HEK293T (cell line): Measurements from ENCODE around the gene EDN2.

ENCODE experiments used
- CTCF ChIA-PET: fragments of 350-600 bp; formaldehyde crosslinking; extraction: SDS; loops from one replicate; lab custom pipeline; 2021; ENCODE audit warnings: antibody characterized with exemption, inconsistent platforms; lab: Yijun Ruan, JAX
- POLR2A ChIA-PET: fragments of 350-600 bp; formaldehyde crosslinking; extraction: SDS; loops from one replicate; lab custom pipeline; 2020; ENCODE audit warnings: antibody characterized with exemption, inconsistent platforms; lab: Yijun Ruan, JAX
- DNase-seq: peaks from one replicate; pipeline ENCODE4 v3.0.0; 2012; ENCODE audit warnings: mixed read lengths; ENCODE audit errors: extremely low spot score
- ARNT ChIP-seq: fragments of 450-650 bp; IDR thresholded peaks from 2 replicates; pipeline ENCODE4 v1.6.1; 2017; ENCODE audit warnings: mild to moderate bottlenecking
- BHLHE40 ChIP-seq: fragments of 450-650 bp; IDR thresholded peaks from 2 replicates; pipeline ENCODE4 v1.6.1; 2016; ENCODE audit warnings: mild to moderate bottlenecking, moderate library complexity, borderline replicate concordance
- CTBP1 ChIP-seq: fragments of 450-650 bp; IDR thresholded peaks from 2 replicates; pipeline ENCODE4 v1.6.1; 2016; ENCODE audit warnings: borderline replicate concordance
- ELF4 ChIP-seq: fragments of 450-650 bp; IDR thresholded peaks from 2 replicates; pipeline ENCODE4 v1.6.1; 2017; ENCODE audit warnings: antibody characterized with exemption
- FOXA1 ChIP-seq: fragments of 450-650 bp; IDR thresholded peaks from 2 replicates; pipeline ENCODE4 v1.6.1; 2016; ENCODE audit warnings: mild to moderate bottlenecking
- FOXK2 ChIP-seq: fragments of 450-650 bp; IDR thresholded peaks from 2 replicates; pipeline ENCODE4 v1.6.1; 2016; ENCODE audit warnings: mild to moderate bottlenecking
- FOXM1 ChIP-seq: fragments of 450-650 bp; IDR thresholded peaks from 2 replicates; pipeline ENCODE4 v1.6.1; 2017; ENCODE audit warnings: mild to moderate bottlenecking, borderline replicate concordance
- HDGF ChIP-seq: fragments of 450-650 bp; IDR thresholded peaks from 2 replicates; pipeline ENCODE4 v1.6.1; 2017; ENCODE audit warnings: antibody characterized with exemption, borderline replicate concordance
- L3MBTL2 ChIP-seq: fragments of 450-650 bp; conservative IDR thresholded peaks from 2 replicates; pipeline ENCODE4 v1.6.1; 2016; ENCODE audit warnings: mild to moderate bottlenecking
- LEF1 ChIP-seq: fragments of 450-650 bp; IDR thresholded peaks from 2 replicates; pipeline ENCODE4 v1.6.1; 2017; ENCODE audit warnings: mild to moderate bottlenecking, borderline replicate concordance
- NFRKB ChIP-seq: fragments of 450-650 bp; IDR thresholded peaks from 2 replicates; pipeline ENCODE4 v1.6.1; 2016; ENCODE audit warnings: mild to moderate bottlenecking, moderate library complexity
- SP1 ChIP-seq: fragments of 450-650 bp; IDR thresholded peaks from 2 replicates; pipeline ENCODE4 v1.6.1; 2017
- SUZ12 ChIP-seq: fragments of 450-650 bp; IDR thresholded peaks from 2 replicates; pipeline ENCODE4 v1.6.1; 2016; ENCODE audit warnings: mild to moderate bottlenecking
- TARDBP ChIP-seq: fragments of 450-650 bp; IDR thresholded peaks from 2 replicates; pipeline ENCODE4 v1.6.1; 2016
- ZNF384 ChIP-seq: fragments of 450-650 bp; IDR thresholded peaks from 2 replicates; pipeline ENCODE4 v1.6.1; 2016
- TF ChIP-seq, protein P1 (sequence below): fragments of 450-650 bp; IDR thresholded peaks from 2 replicates; pipeline ENCODE4 v1.6.1; 2016

Gene EDN2

DNA sequence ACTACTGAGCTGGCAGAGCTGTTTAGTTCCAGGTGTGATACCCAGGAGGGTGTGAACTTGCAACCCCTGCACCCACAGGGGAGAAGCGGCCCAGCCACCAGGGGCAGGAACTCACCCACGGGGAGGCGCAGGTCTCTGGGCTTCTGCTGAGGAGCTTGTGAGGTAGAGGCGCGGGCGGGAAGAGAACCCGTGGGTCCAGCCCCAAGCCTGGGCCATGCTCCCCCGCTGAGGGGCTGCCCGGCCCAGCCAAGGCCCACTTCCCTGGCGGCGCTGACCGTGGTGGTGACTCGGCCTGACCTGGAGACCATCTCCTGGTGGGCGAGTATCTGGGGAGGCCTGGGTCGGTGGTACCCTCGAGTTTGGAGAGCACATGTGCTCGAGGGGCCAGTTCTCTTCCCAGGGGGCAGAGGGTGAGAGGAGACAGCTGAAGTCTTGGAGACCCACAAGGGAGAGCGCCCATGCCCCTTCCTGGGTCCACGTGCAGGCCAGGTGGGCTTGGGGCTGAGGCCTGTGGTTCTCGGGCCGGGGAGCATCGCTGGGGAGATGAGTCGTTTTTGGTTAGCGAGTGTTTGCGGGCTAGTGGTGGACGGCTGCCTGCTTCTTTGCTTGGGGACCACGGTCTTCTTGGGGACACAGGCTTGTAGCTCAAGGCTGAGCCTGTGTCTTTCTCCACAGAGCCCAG is 28.4 kb upstream of the EDN2 start:
- ChIA-PET CTCF (interaction anchor here (0.7 to 1.1 kb wide), 4 partner anchors 8 to 66 kb away, joined by 3 to 6 read pairs (median 4); no protein-coding TSS in a partner anchor), POLR2A (interaction anchor here (0.7 kb wide), 1 partner anchor 60 kb away, joined by 3 read pairs; no protein-coding TSS in a partner anchor)
- no peak for DNase-seq
- TF ChIP-seq CTBP1 (no peak), FOXK2 (no peak), TARDBP (no peak), NFRKB (no peak), FOXA1 (no peak), SP1 (no peak), FOXM1 (no peak), LEF1 (no peak), SUZ12 (no peak), HDGF (no peak), ZNF384 (no peak), ELF4 (no peak), ARNT (no peak), L3MBTL2 (no peak), BHLHE40 (no peak)
- TF ChIP-seq, protein P1, sequence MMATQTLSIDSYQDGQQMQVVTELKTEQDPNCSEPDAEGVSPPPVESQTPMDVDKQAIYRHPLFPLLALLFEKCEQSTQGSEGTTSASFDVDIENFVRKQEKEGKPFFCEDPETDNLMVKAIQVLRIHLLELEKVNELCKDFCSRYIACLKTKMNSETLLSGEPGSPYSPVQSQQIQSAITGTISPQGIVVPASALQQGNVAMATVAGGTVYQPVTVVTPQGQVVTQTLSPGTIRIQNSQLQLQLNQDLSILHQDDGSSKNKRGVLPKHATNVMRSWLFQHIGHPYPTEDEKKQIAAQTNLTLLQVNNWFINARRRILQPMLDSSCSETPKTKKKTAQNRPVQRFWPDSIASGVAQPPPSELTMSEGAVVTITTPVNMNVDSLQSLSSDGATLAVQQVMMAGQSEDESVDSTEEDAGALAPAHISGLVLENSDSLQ: no peak

DNA sequence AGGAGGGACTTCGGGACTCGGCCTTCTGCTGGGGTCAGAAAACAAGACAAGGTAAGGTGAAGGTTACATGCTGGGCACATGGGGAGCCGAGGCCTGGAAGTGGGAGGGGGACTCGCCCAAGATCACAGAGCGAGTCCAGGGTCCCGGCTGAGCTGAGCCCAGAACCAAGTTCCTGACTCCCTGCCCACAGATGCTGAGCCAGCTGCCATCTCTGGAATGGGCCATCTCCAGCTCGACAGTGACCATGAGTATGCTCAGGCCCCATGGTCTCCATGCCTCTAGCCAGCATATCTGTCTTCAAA is 26.7 kb upstream of the EDN2 start:
- POLR2A ChIA-PET: no interaction called here
- DNase-seq: no peak
- TF ChIP-seq LEF1 (no peak), FOXK2 (no peak), CTBP1 (no peak), HDGF (no peak), FOXM1 (no peak), ZNF384 (no peak), L3MBTL2 (no peak), NFRKB (no peak), TARDBP (no peak), SP1 (no peak)
- TF ChIP-seq, protein P1: no peak
- CTCF ChIA-PET: interaction anchor here (0.5 kb wide), 1 partner anchor 65 kb away, joined by 3 read pairs; no protein-coding TSS in a partner anchor

- TF ChIP-seq SP1 (no peak), L3MBTL2 (no peak), FOXK2 (no peak), LEF1 (no peak), FOXM1 (no peak), ARNT (no peak), BHLHE40 (no peak), SUZ12 (no peak), NFRKB (no peak), TARDBP (no peak), ELF4 (no peak), HDGF (no peak), CTBP1 (no peak), ZNF384 (no peak), FOXA1 (no peak)
- TF ChIP-seq, protein P1: no peak
- ChIA-PET POLR2A (no interaction called here), CTCF (interaction anchor here (0.5 kb wide), 1 partner anchor 66 kb away, joined by 3 read pairs; no protein-coding TSS in a partner anchor)
- DNase-seq: no peak
Measured at GRCh38 chr1:41510531-41511238, 26.2 kb upstream of the EDN2 start.

DNA sequence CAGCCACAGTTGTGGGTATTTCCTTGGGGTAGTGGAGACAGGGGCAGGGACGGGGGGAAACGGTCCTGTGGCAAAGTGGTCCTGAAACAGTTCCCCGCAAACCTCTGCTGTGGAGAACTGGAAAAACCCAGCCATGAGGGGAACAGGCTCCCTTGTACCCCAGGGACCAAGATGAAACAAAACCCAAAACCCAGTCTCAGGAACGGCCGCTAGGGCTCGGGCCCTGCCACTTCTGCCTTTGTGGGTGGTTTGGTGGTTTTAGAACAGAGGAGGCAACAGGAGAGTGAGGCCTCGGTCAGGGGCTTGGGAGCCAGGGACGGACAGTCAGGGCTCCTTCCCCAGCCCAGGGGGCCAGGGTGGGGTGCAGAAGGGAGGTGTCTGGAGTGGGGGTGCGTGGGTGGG is 24.8 kb upstream of the EDN2 start:
- POLR2A ChIA-PET: no interaction called here
- DNase-seq: no peak
- CTCF ChIA-PET: no interaction called here
- TF ChIP-seq HDGF: no peak
- no peak for TF ChIP-seq CTBP1
- no peak for TF ChIP-seq ZNF384
- no peak for TF ChIP-seq NFRKB
- TF ChIP-seq BHLHE40: no peak
- TF ChIP-seq FOXA1: no peak
- TF ChIP-seq ELF4: no peak

- TF ChIP-seq BHLHE40: no peak
- no peak for TF ChIP-seq HDGF
- TF ChIP-seq SUZ12: no peak
- no peak for TF ChIP-seq FOXK2
- no peak for TF ChIP-seq TARDBP
- TF ChIP-seq ELF4: no peak
- TF ChIP-seq FOXM1: no peak
- no peak for TF ChIP-seq CTBP1
- no peak for TF ChIP-seq ARNT
- TF ChIP-seq SP1: no peak
- TF ChIP-seq L3MBTL2: no peak
- TF ChIP-seq ZNF384: no peak
- no peak for TF ChIP-seq NFRKB
- TF ChIP-seq, protein P1: no peak
- no peak for TF ChIP-seq LEF1
- TF ChIP-seq FOXA1: no peak
- POLR2A ChIA-PET: no interaction called here
- CTCF ChIA-PET: interaction anchor here (1.1 kb wide), 1 partner anchor 19 kb away, joined by 3 read pairs; no protein-coding TSS in a partner anchor
- DNase-seq: no peak
Measured at GRCh38 chr1:41508290-41508689, 23.8 kb upstream of the EDN2 start.
